PFSK-1 (cell line): Measurements from ENCODE around the gene C17orf107.

Experiments
- FOXP2 ChIP-seq: optimal IDR thresholded peaks from 2 replicates; pipeline ENCODE3; 2011; ENCODE audit warnings: borderline replicate concordance, control low read depth, inconsistent platforms; ENCODE audit not compliant: insufficient read depth; ENCODE audit errors: extremely low read length, extremely low read depth
- POLR2AphosphoS5 ChIP-seq: IDR thresholded peaks from 2 replicates; pipeline ENCODE4 v1.6.1; 2012; ENCODE audit warnings: low read depth, mild to moderate bottlenecking, control low read depth, low read length, moderate library complexity
- REST ChIP-seq, 2 experiments: IDR thresholded peaks; 2 replicates each; pipeline versions ENCODE4 v1.6.1 to v1.8.0; 2011 to 2012; ENCODE audit warnings: low read depth in 2 of 2, low read length in 2 of 2, control low read depth in 1 of 2, inconsistent platforms in 1 of 2, mild to moderate bottlenecking in 1 of 2, moderate library complexity in 1 of 2; ENCODE audit not compliant: insufficient read depth in 1 of 2

- TF ChIP-seq FOXP2 (no peak), POLR2AphosphoS5 (no peak), REST (IDR thresholded peaks at IDR 0.05; ENCODE audit: insufficient read depth in 1 of 2, low read depth in 2 of 2, low read length in 2 of 2) (no peak)
Observed at GRCh38 chr17:4891411-4892410, 7.6 kb upstream of the C17orf107 start.
